A673 (cell line): ENCODE data around the gene SLAIN2.

Source experiments
- EZH2 ChIP-seq: fragments of 200-600 bp; sonication (generic); IDR thresholded peaks from 2 replicates; pipeline ENCODE4 v1.6.1; 2017; ENCODE audit warnings: borderline replicate concordance, low read depth, mild to moderate bottlenecking, mixed read lengths, antibody characterized with exemption, low read length; ENCODE audit not compliant: poor library complexity, severe bottlenecking
- TF ChIP-seq, protein P1 (sequence below): fragments of 300-800, 200-600 bp; sonication (generic); conservative IDR thresholded peaks from 2 replicates; pipeline ENCODE4 v1.5.1; 2017; ENCODE audit warnings: low read depth, mild to moderate bottlenecking, antibody characterized with exemption, low read length, moderate library complexity, mixed read lengths

DNA sequence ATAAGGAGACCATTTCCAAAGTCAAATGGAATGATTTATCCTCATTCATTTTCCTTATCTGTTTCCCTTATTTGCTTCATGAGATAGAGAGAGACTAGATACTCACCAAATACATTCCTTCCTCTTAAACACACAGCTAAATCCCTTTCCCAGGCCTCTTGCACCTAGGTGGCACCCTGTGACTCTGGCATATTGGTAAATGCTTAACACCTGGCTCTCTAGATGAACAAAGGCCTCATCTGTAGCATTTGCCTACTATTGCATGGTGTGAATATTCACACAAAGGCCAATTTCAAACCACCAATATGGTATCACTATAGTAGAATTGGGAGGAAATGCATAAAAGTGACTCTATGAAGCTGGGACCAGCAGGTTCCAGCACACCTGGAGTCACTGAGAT lies 119.7 kb downstream of the SLAIN2 start:
- TF ChIP-seq, protein P1, sequence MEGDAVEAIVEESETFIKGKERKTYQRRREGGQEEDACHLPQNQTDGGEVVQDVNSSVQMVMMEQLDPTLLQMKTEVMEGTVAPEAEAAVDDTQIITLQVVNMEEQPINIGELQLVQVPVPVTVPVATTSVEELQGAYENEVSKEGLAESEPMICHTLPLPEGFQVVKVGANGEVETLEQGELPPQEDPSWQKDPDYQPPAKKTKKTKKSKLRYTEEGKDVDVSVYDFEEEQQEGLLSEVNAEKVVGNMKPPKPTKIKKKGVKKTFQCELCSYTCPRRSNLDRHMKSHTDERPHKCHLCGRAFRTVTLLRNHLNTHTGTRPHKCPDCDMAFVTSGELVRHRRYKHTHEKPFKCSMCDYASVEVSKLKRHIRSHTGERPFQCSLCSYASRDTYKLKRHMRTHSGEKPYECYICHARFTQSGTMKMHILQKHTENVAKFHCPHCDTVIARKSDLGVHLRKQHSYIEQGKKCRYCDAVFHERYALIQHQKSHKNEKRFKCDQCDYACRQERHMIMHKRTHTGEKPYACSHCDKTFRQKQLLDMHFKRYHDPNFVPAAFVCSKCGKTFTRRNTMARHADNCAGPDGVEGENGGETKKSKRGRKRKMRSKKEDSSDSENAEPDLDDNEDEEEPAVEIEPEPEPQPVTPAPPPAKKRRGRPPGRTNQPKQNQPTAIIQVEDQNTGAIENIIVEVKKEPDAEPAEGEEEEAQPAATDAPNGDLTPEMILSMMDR, result no peak
- TF ChIP-seq EZH2, result no peak
